Activated CD8-positive, alpha-beta memory T cell treated with anti-CD3 and anti-CD28 coated beads for 36 hours (primary cell): ENCODE results near the gene TNRC18. TPM values are rescaled to one million over a fixed set of nuclear protein-coding genes. Genes with fewer than 3 reads are reported as not detected.
"Not testable (repeated sequence)": the region's sequence is repeated elsewhere in the genome, so short reads cannot be mapped to it uniquely, and the experiment has no call there.

Source experiments
- CTCF ChIA-PET: fragments of 350-600 bp; sonication (Branson Sonifier 250); formaldehyde crosslinking; loops from one replicate; lab custom pipeline; 2021; ENCODE audit warnings: antibody characterized with exemption; lab: Charles Lee
- POLR2A ChIA-PET: fragments of 350-600 bp; sonication (Branson Sonifier 250); formaldehyde crosslinking; loops from one replicate; lab custom pipeline; 2021; ENCODE audit warnings: antibody characterized with exemption; lab: Charles Lee
- total RNA-seq, 2 experiments: library from RNA; stranded (reverse); gene quantifications; one replicate each; pipeline ENCODE4 v1.2.3, GENCODE V29; 2021

Gene TNRC18
- total RNA-seq, 2 experiments from 2014 or later, result 42.4 to 44.2 TPM

GRCh38 chr7:5322621-5323410 is 100.8 kb downstream of the TNRC18 start:
- POLR2A ChIA-PET, result no interaction called here
- CTCF ChIA-PET, result no interaction called here

GRCh38 chr7:5320802-5321396 is 102.7 kb downstream of the TNRC18 start:
- CTCF ChIA-PET, result no interaction called here
- POLR2A ChIA-PET, result no interaction called here

- ChIA-PET POLR2A (no interaction called here), CTCF (no interaction called here)
These were observed 103.2 kb downstream of the TNRC18 start for GRCh38 chr7:5320391-5320790.

- CTCF ChIA-PET, result not testable (repeated sequence)
These were observed 105.0 kb downstream of the TNRC18 start for GRCh38 chr7:5318613-5319012.

GRCh38 chr7:5315761-5316160 is 107.9 kb downstream of the TNRC18 start:
- POLR2A ChIA-PET, result no interaction called here
- CTCF ChIA-PET, result no interaction called here

More at GRCh38 chr7:5318613-5319012, 105.0 kb downstream of the TNRC18 start:
- POLR2A ChIA-PET, result not testable (repeated sequence)

GRCh38 chr7:5314864-5315263 is 108.8 kb downstream of the TNRC18 start:
- CTCF ChIA-PET, result interaction anchor here (0.6 kb wide), 1 partner anchor 128 kb away, joined by 3 read pairs; no protein-coding TSS in a partner anchor
- POLR2A ChIA-PET, result no interaction called here

- POLR2A ChIA-PET, result not testable (repeated sequence)
These were observed 110.4 kb downstream of the TNRC18 start for GRCh38 chr7:5313076-5313885.

GRCh38 chr7:5312276-5313070 is 111.2 kb downstream of the TNRC18 start:
- POLR2A ChIA-PET, result not testable (repeated sequence)

More at GRCh38 chr7:5313076-5313885, 110.4 kb downstream of the TNRC18 start:
- CTCF ChIA-PET, result interaction anchor here (0.6 kb wide), 1 partner anchor 533 kb away, joined by 3 read pairs; no protein-coding TSS in a partner anchor

GRCh38 chr7:5310822-5311405 is 112.7 kb downstream of the TNRC18 start:
- CTCF ChIA-PET, result no interaction called here
- POLR2A ChIA-PET, result no interaction called here

More at GRCh38 chr7:5312276-5313070, 111.2 kb downstream of the TNRC18 start:
- CTCF ChIA-PET, result not testable (repeated sequence)

GRCh38 chr7:5309146-5309545 is 114.5 kb downstream of the TNRC18 start:
- CTCF ChIA-PET, result no interaction called here
- POLR2A ChIA-PET, result no interaction called here

- POLR2A ChIA-PET, CTCF ChIA-PET: not testable (repeated sequence)
These were observed 116.2 kb downstream of the TNRC18 start for GRCh38 chr7:5307221-5308142.

- POLR2A ChIA-PET, result not testable (repeated sequence)
These were observed 118.6 kb downstream of the TNRC18 start for GRCh38 chr7:5305050-5305449.

GRCh38 chr7:5303591-5304505 is 119.8 kb downstream of the TNRC18 start:
- POLR2A ChIA-PET, result no interaction called here

More at GRCh38 chr7:5305050-5305449, 118.6 kb downstream of the TNRC18 start:
- CTCF ChIA-PET, result not testable (repeated sequence)

GRCh38 chr7:5303061-5303460 is 120.6 kb downstream of the TNRC18 start:
- ChIA-PET POLR2A (no interaction called here), CTCF (no interaction called here)

More at GRCh38 chr7:5303591-5304505, 119.8 kb downstream of the TNRC18 start:
- CTCF ChIA-PET, result no interaction called here

GRCh38 chr7:5302577-5302976 is 121.1 kb downstream of the TNRC18 start:
- ChIA-PET CTCF (no interaction called here), POLR2A (no interaction called here)

GRCh38 chr7:5300366-5300765 is 123.3 kb downstream of the TNRC18 start:
- CTCF ChIA-PET, result no interaction called here
- POLR2A ChIA-PET, result no interaction called here
